Measurements from ENCODE around the gene LRFN5.

DNA sequence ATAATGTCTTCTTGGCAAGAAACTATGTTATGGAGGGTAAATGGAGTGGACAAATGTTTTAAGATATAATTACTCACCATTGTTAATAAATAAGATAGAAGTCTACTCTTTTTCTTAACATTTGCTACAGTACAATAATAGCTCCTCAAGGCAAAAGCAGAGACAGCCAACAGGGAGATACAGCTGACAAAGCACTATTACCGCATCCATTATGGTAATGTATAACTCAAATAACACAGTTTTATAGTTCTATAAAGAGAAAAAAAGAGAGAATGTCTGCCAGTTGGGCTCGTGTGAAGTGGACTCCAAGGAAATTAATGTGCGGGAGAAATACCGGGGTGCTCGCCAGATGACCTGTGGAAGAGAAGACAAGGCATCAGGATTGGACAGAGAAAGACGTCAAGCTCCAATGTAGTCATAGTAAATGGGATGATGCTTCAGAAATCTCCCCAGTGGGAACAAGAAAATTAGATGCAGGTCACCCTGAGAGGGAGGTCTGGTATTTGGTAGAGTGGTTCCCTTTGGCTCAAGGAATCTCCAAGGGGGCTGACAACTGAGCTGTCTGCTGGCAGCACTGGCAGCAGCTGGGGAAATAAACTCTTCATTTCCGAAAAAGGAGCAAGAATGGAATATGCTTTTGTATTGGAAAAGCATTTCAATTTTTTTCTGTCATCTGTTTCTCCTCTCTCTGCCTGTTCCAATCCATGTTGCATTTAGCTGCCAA is 343.9 kb downstream of the LRFN5 start:
- TF ChIP-seq EZH2 (IDR thresholded peaks at IDR 0.05; ENCODE audit: borderline replicate concordance) (no peak), EZH2phosphoT487 (IDR thresholded peaks at IDR 0.05; ENCODE audit: low read depth, severe bottlenecking, unreplicated experiment) (no peak)
- TF ChIP-seq, protein P1, sequence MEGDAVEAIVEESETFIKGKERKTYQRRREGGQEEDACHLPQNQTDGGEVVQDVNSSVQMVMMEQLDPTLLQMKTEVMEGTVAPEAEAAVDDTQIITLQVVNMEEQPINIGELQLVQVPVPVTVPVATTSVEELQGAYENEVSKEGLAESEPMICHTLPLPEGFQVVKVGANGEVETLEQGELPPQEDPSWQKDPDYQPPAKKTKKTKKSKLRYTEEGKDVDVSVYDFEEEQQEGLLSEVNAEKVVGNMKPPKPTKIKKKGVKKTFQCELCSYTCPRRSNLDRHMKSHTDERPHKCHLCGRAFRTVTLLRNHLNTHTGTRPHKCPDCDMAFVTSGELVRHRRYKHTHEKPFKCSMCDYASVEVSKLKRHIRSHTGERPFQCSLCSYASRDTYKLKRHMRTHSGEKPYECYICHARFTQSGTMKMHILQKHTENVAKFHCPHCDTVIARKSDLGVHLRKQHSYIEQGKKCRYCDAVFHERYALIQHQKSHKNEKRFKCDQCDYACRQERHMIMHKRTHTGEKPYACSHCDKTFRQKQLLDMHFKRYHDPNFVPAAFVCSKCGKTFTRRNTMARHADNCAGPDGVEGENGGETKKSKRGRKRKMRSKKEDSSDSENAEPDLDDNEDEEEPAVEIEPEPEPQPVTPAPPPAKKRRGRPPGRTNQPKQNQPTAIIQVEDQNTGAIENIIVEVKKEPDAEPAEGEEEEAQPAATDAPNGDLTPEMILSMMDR (IDR thresholded peaks at IDR 0.05; ENCODE audit: poor library complexity): no peak

All from hepatocyte (in vitro differentiated cells).